Measurements from ENCODE around the gene SS18L1. TPM values are rescaled to one million over a fixed set of nuclear protein-coding genes. Genes with fewer than 3 reads are reported as not detected.

SS18L1 gene
- polyA plus RNA-seq, 1 of the 3 experiments (the other 2 are of a cell fraction), result 10.7 TPM

DNA sequence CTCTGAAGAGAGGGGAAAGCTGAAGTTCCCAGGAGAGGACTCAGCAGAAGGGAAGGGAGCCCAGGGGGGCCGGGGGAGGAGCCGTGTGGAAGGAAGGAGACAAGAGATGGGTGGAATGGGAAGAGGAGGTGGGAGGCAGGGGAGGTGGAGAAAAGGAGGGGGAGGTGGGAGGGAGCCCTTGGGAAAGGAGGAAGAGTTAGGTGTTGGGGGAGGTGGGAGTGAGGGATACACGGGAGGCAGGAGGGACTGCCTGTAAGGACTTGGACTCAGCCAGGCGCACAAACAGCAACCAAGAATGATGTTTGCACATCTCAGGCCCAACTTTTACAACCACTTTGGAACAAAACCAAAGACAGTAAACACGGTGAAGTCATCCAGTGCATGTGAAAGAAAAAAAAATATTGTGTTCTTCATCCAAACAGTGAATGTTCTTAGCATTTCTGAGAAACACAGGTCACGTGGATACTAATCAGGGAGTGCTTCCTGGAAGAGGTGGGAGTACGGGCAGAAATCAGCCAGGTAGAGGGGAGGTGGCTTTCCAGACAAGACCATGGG lies 38.7 kb upstream of the SS18L1 start:
- CTCF ChIA-PET, result interaction anchor here (1.4 kb wide), 1 partner anchor 30 kb away, joined by 3 read pairs; no protein-coding TSS in a partner anchor
- no peak for DNase-seq

More for the DNA sequence above, 38.7 kb upstream of the SS18L1 start:
- WGBS (ENCODE audit: low lambda C conversion rate), result 24% methylated on average over 7 of the region's 7 CpGs
- 0 out of 2 replicates have a peak, but pooled peaks cover 4% of the 10 kb centered on the region for H3K9me3 ChIP-seq
- no peaks in the 10 kb centered on the region for H3K9me2 ChIP-seq
- H3K36me3 ChIP-seq (replicated peaks in 1 of 2; ENCODE audit: control insufficient read depth in 1 of 2, insufficient read depth in 2 of 2, low read length in 1 of 2), result no peaks in the 10 kb centered on the region
- H3K9ac ChIP-seq, result no peak overlapping the region
- POLR2A ChIA-PET, result no interaction called here
- H3K27ac ChIP-seq (ENCODE audit: low read depth in 2 of 2, low read length in 1 of 2), result no peak overlapping the region
- H3K4me3 ChIP-seq (ENCODE audit: low read depth in 2 of 2, low read length in 1 of 2), result no peak overlapping the region
- no peaks in the 10 kb centered on the region for H3K4me1 ChIP-seq (ENCODE audit: control insufficient read depth in 1 of 2, insufficient read depth in 2 of 2, low read depth in 1 of 2, low read length in 1 of 2)
- H3K4me2 ChIP-seq, result no peak overlapping the region
- H3K27me3 ChIP-seq (ENCODE audit: insufficient read depth), result no peaks in the 10 kb centered on the region
- no peak for TF ChIP-seq SMC3 (IDR thresholded peaks at IDR 0.05; ENCODE audit: low read depth, low read length)
- TF ChIP-seq, protein P1, sequence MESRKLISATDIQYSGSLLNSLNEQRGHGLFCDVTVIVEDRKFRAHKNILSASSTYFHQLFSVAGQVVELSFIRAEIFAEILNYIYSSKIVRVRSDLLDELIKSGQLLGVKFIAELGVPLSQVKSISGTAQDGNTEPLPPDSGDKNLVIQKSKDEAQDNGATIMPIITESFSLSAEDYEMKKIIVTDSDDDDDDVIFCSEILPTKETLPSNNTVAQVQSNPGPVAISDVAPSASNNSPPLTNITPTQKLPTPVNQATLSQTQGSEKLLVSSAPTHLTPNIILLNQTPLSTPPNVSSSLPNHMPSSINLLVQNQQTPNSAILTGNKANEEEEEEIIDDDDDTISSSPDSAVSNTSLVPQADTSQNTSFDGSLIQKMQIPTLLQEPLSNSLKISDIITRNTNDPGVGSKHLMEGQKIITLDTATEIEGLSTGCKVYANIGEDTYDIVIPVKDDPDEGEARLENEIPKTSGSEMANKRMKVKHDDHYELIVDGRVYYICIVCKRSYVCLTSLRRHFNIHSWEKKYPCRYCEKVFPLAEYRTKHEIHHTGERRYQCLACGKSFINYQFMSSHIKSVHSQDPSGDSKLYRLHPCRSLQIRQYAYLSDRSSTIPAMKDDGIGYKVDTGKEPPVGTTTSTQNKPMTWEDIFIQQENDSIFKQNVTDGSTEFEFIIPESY (IDR thresholded peaks at IDR 0.05; ENCODE audit: borderline replicate concordance, low read depth), result no peak
- no peak for TF ChIP-seq RCOR1 (IDR thresholded peaks at IDR 0.05; ENCODE audit: low read length)
- TF ChIP-seq, protein P2, sequence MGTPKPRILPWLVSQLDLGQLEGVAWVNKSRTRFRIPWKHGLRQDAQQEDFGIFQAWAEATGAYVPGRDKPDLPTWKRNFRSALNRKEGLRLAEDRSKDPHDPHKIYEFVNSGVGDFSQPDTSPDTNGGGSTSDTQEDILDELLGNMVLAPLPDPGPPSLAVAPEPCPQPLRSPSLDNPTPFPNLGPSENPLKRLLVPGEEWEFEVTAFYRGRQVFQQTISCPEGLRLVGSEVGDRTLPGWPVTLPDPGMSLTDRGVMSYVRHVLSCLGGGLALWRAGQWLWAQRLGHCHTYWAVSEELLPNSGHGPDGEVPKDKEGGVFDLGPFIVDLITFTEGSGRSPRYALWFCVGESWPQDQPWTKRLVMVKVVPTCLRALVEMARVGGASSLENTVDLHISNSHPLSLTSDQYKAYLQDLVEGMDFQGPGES (IDR thresholded peaks at IDR 0.05; ENCODE audit: low read depth, low read length), result no peak
- no peak for TF ChIP-seq YY1 (IDR thresholded peaks at IDR 0.05; ENCODE audit: low read depth)
- TF ChIP-seq, protein P3, sequence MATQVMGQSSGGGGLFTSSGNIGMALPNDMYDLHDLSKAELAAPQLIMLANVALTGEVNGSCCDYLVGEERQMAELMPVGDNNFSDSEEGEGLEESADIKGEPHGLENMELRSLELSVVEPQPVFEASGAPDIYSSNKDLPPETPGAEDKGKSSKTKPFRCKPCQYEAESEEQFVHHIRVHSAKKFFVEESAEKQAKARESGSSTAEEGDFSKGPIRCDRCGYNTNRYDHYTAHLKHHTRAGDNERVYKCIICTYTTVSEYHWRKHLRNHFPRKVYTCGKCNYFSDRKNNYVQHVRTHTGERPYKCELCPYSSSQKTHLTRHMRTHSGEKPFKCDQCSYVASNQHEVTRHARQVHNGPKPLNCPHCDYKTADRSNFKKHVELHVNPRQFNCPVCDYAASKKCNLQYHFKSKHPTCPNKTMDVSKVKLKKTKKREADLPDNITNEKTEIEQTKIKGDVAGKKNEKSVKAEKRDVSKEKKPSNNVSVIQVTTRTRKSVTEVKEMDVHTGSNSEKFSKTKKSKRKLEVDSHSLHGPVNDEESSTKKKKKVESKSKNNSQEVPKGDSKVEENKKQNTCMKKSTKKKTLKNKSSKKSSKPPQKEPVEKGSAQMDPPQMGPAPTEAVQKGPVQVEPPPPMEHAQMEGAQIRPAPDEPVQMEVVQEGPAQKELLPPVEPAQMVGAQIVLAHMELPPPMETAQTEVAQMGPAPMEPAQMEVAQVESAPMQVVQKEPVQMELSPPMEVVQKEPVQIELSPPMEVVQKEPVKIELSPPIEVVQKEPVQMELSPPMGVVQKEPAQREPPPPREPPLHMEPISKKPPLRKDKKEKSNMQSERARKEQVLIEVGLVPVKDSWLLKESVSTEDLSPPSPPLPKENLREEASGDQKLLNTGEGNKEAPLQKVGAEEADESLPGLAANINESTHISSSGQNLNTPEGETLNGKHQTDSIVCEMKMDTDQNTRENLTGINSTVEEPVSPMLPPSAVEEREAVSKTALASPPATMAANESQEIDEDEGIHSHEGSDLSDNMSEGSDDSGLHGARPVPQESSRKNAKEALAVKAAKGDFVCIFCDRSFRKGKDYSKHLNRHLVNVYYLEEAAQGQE (IDR thresholded peaks at IDR 0.05; ENCODE audit: low read depth, low read length), result no peak
- TF ChIP-seq, protein P4, sequence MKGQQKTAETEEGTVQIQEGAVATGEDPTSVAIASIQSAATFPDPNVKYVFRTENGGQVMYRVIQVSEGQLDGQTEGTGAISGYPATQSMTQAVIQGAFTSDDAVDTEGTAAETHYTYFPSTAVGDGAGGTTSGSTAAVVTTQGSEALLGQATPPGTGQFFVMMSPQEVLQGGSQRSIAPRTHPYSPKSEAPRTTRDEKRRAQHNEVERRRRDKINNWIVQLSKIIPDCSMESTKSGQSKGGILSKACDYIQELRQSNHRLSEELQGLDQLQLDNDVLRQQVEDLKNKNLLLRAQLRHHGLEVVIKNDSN (IDR thresholded peaks at IDR 0.05; ENCODE audit: borderline replicate concordance, low read depth), result no peak
- TF ChIP-seq EP300 (IDR thresholded peaks at IDR 0.05; ENCODE audit: borderline replicate concordance in 1 of 2, low read depth in 1 of 2, low read length in 1 of 2), result no peak
- no peak for TF ChIP-seq TAF1 (IDR thresholded peaks at IDR 0.05; ENCODE audit: borderline replicate concordance, low read depth, low read length)
- no peak for TF ChIP-seq NFIC (IDR thresholded peaks at IDR 0.05; ENCODE audit: borderline replicate concordance)
- no peak for TF ChIP-seq ELF1 (IDR thresholded peaks at IDR 0.05)
- TF ChIP-seq NRF1 (IDR thresholded peaks at IDR 0.05; ENCODE audit: low read depth, low read length), result no peak
- no peak for TF ChIP-seq RFX5 (IDR thresholded peaks at IDR 0.05; ENCODE audit: low read length)
- no peaks in the 10 kb centered on the region for H3F3A ChIP-seq (replicated peaks; ENCODE audit: insufficient read depth)
- no peak overlapping the region for H2AFZ ChIP-seq (ENCODE audit: low read depth)
- no peaks in the 10 kb centered on the region for H4K20me1 ChIP-seq (ENCODE audit: insufficient read depth)
- no peaks in the 10 kb centered on the region for H3K79me2 ChIP-seq (ENCODE audit: insufficient read depth)

Data from SK-N-SH (cell line).